Measurements from ENCODE around the gene SERPINB8.

SERPINB8 gene

GRCh38 chr18:64017870-64018269, 48.0 kb downstream of the SERPINB8 start:
- DNase-seq (ENCODE audit: low read depth, low spot score), result no peak

- no peak for DNase-seq (ENCODE audit: low read depth, low spot score)
These were observed 50.3 kb downstream of the SERPINB8 start for GRCh38 chr18:64019922-64020756.

DNA sequence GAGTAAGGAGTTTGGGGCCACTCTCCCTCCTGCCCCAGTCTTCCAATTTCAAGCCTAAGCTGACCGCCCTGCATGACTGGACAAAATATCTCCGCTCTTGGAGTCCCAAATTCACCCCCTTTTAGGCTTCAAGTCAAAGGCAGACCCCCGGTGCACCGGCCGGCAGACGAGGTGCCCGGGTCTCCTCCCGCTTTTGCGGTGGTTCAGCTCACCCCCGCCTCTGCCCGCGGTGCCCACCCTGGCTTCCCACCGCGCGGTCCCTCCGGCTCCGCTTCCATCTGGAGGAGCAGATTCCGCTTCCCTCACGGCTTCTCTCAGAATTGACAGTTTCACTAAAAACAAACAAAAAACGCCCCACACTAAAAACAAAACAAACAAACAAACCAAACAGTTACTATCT, 56.5 kb downstream of the SERPINB8 start:
- DNase-seq (ENCODE audit: low read depth, low spot score), result no peak

GRCh38 chr18:64027931-64028695, 58.2 kb downstream of the SERPINB8 start:
- DNase-seq (ENCODE audit: low read depth, low spot score), result no peak

DNA sequence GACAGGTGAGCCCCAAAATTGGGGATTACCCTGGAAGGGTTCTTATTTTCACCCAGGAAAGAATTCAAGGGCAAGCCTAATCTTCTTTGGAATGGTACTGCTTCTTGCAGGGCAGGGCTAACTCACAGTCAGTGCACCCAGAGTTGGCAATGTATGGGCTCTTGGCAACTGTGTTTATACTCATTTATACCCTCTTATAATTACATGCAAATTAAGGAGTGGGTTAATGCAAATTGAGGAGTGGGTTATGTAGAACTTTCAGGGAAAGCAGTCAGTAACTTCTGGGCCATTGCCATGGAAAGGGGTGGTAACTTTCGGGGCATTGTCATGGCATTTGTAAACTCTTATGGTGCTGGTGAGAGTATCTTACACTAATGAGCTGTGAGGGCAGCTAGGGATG, 59.2 kb downstream of the SERPINB8 start:
- no peak for DNase-seq (ENCODE audit: low read depth, low spot score)

DNA sequence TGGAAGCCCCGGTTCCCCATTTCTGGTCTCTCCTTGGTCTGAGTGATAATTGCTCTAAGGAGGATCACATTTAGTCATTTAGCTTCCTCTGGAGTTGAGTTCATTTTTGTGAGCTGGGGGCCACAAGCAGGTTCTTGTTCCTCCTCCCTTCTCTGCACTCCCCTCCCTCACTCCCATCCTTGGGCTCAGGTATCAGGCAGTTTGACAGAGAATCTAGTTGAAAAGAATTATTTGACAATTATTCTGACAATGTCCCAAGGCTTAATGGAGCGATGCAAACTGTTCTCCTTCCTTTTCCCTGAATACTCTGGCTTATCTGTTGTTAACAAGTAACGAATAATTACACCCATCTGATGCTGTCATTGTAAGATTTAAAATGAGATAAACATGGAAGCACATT, 61.5 kb downstream of the SERPINB8 start:
- DNase-seq (ENCODE audit: low read depth, low spot score), result no peak

- DNase-seq (ENCODE audit: low read depth, low spot score), result no peak
These were observed 62.4 kb downstream of the SERPINB8 start for GRCh38 chr18:64032312-64032711.

DNA sequence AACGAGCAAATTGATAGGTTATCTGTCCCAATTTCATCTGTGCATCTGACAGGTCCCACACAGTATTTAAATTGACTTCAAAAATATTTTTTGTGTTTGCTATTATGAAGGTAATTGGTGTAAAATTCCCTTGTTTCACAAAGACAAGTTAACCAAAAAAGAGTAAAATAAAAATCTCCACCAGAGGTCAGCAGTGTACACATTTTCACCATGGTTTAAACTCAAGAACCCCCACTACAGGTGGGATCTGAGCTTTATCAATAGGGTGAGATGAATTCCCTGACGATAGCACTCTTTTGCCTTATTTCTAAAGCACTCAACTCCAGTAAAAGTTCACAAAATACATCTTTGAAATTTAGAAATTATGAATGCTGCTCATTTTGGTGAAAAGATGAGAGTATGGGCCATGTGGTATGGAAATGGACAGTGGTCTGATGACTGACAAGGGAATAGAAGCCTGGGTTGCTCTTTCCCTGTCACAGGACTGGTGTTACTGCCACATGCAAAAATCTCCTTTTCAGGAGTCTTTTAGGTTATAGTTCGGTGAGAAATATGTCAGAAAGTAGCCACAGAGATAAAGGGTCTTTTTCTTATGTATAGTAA, 68.0 kb downstream of the SERPINB8 start:
- DNase-seq (ENCODE audit: low read depth, low spot score), result no peak

All from activated naive CD8-positive, alpha-beta T cell treated with anti-CD3 and anti-CD28 coated beads, Interleukin-2, amount 50 U/mL, for 16 hours (primary cell).